ENCODE data around the gene ZDHHC11.
"Not testable (repeated sequence)": the region's sequence is repeated elsewhere in the genome, so short reads cannot be mapped to it uniquely, and the experiment has no call there.

Gene ZDHHC11

DNA sequence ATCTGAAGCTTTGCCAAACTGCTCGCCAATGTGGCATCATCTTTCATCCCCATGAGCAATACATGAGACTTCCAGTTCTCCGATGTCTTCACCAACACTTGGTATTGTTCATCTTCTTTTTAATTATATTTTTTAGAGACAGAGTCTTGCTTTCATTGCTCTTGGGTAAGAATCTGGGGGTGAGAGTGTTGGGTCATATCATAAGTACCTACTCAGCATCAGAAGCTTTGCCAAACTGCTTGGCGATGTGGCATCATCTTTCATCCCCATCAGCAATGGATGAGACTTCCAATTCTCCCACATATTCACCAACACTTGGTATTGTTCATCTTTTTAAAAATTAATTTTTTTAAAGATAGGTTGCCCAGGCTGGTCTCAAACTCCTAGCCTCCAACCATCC, 35.3 kb downstream of the ZDHHC11 start:
- in situ Hi-C loops (cut with MboI; ENCODE audit: low sequenced_read_pairs) = no loop called here

DNA sequence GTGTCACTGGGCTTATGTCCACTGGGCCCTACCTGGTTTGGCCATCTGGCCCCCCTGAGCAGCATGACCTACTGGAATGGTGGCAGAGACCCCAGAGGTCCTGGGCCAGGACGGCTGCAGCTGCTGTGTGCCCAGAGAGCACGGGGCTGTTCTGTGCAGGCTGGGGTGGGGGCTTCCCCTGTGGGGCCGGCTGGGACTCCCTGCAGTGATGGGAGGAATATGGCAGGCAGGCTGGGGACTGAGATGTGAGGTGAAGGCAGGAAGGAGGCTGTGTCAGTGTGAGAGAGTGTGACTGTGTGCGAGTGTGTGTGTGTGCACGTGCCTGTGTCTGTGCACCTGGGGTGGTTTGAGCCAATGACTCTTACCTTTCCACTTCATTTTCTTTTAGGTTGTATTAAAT, 37.2 kb downstream of the ZDHHC11 start:
- in situ Hi-C loops (cut with MboI; ENCODE audit: low sequenced_read_pairs) = not testable (repeated sequence)

DNA sequence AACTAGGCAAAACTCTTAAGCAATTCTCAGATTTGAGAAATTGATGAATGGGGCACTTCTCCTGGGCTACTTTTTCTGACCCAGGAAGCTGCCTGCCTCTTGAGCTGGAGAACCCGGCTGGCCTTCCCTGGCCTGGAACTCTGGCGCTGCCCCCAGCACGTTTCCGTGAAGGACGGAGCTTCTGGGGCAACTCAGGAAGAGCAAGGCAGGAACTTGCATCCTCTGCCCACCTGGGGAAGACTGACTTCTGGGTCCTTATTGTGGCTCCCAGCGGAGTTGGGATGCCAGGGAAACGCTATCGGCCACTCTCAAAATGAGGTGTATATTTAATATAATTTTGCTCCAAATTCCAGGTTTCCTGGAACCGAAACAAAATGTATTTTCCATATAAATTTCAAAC, 39.4 kb downstream of the ZDHHC11 start:
- in situ Hi-C loops (cut with MboI; ENCODE audit: low sequenced_read_pairs) = not testable (repeated sequence)

DNA sequence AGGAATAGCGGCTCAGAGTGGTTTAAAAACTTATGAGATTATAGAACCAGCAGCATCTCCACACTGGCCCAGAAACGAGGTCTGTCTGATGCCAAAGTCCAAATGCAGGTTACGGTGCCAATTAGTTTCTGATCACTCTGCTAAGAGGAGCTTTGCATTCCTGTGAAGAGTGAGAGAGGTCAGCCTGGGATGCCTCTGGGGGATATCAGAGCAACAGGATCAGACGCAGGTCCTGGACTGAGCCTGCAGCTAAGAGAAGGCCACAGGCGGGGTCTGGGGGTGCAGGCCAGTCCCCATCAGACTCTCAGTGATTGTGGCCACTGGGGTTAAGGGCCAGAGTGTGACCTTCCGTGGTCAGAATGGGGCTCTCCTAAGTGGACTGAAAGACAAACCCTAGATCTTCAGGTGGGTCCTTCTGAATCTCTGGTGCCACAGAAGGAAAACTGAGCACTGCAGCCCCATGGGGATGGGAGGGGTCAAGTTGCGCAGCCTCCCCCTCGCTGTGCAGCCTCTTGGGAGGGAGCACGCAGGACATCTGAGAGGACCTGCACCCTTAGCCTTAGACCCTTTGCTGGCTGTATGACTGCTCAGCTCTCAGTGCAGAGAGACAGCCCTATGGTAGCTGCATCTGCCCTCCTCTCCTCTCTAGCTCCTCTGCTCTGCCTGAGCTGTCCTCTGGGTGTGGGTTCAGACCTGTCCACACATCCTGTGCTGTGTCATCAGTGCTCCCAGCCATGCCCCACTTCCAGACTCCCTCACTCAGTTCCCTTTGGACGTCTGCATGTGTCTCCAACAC, 42.9 kb downstream of the ZDHHC11 start:
- in situ Hi-C loops (cut with MboI; ENCODE audit: low sequenced_read_pairs) = not testable (repeated sequence)

DNA sequence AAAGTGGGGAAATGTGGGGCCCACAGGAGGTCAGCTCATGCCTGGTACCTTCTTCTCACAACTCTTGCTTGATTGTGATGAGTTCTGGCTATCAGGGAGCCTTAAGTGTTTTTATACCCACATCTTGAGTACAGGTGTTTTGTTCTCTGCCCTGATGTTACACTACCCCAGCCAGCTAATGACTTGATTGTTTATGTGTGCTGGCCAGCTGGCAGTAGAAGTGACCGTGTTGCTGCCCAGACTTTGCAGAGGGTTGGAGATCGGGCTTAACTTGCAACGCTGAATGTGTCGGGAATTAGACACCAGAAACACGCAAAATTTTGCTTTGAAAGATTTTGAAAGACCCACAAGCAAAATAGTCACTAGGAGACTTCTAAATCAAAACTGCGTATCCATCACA, 49.3 kb downstream of the ZDHHC11 start:
- in situ Hi-C loops (cut with MboI; ENCODE audit: low sequenced_read_pairs) = no loop called here

DNA sequence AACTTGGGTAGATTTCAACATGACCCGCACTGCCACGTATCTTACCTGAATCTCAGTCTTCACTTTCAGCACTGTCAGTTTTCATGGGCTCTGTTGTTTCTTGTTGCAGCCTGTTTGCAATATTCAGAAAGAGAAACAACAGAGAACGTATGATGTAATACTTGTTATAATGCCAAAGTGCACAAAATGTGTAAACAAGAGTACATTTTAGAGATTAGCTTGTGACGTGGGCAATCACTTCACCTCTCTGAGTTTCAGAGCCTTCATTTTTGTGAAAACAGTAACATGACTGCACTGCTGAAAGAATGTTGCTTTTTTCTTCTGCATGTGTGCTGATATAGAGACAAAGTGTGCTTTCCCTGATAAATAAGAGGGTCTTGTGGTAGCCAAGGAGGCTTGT, 49.7 kb downstream of the ZDHHC11 start:
- in situ Hi-C loops (cut with MboI; ENCODE audit: low sequenced_read_pairs) = not testable (repeated sequence)

DNA sequence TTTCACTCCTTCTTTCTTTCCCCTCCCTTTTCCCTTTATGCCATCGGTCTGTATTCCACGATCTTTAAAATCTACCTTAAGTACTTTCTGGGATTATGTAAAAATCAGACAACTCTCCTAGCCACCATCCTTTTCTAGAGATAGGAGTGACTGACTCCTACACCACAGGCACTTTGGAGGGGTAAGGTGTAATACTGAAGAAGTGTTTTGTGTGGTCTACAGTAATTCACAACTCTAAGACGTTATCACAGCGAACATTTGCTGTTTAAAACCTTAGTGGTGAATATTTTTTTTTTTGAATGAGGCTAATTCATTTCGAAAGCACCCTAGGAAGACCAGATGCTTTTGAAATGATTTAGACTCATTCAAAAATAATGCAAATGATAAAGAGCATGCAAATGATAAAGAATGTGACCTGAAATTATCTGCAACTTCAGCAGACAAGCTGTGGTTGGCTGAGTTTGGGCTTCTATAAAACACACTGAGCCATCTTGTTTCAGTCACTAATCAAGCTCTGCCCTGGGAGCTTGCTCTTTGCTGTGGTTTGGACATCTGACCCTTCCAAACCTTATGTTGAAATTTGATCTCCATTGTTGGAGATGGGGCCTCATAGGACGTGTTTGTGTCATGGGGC, 52.2 kb downstream of the ZDHHC11 start:
- in situ Hi-C loops (cut with MboI; ENCODE audit: low sequenced_read_pairs) = not testable (repeated sequence)

DNA sequence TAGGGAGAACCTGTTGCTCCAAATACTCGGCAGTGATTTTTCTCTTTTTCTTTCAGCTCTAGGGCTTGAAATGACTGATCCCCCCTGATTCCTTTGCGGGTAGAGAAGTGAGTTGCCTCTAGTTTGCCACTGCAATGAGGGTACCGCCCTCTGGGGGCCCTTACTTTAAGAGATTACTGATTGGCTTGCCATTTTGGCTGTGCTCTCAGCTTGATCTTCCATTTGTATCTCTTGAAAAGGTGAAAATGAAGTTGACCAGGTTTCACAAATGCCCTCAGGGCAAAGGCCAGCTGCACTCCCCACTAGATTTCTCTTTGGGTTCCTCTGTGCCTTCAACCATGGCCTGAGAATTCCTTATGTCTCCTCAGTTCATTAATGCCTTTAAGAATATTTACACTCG, 52.8 kb downstream of the ZDHHC11 start:
- in situ Hi-C loops (cut with MboI; ENCODE audit: low sequenced_read_pairs) = not testable (repeated sequence)

DNA sequence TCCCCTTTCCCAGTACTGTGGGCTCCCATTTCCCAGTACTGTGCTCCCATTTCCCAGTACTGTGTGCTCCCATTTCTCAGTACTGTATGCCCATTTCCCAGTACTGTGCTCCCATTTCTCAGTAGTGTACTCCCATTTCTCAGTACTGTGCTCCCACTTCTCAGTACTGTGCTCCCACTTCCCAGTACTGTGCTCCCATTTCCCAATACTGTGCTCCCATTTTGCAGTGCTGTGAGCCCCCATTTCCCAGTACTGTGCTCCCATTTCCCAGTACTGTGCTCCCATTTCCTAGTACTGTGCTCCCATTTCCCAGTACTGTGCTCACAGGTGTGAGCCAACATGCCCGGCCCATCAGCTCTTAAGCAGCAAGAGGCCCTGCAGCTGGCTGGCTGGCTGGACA, 54.9 kb downstream of the ZDHHC11 start:
- in situ Hi-C loops (cut with MboI; ENCODE audit: low sequenced_read_pairs) = not testable (repeated sequence)

DNA sequence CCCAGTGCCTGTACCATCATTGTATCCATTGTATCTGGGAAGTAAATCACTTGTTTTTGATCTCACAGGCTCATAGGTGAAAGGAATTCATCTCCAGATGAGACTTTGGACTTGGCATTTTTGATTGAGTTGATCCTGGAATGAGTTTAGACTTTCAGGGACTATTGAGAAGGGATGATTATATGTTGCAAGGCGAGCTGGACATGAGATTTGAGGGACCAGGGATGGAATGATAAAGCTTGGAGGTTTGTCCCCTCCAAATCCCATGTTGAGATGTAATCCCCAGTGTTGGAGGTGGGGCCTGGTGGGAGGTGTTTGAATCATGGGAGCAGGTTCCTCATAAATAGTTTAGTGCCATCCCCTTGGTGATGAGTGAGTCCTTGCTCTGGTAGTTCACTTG, 55.8 kb downstream of the ZDHHC11 start:
- in situ Hi-C loops (cut with MboI; ENCODE audit: low sequenced_read_pairs) = not testable (repeated sequence)

DNA sequence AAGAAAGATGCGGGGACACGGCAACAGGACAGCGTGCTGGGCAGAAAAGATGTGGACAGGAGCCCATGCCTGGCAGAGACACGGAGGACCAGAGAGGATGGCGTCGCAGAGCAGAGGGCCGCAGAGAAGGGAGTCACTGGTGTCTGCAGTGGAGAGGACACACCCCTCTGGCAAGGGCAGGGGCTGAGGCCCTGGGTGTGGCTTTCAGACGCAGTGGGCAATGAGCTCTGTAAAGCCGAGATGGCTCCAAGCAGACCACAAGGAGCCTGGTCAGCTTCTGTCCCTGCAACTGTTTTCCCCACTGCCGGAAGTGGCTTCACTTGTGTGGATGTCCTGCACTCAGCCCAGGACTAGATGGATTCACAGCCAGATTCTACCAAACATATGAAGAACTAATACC, 62.1 kb downstream of the ZDHHC11 start:
- in situ Hi-C loops (cut with MboI; ENCODE audit: low sequenced_read_pairs) = not testable (repeated sequence)

DNA sequence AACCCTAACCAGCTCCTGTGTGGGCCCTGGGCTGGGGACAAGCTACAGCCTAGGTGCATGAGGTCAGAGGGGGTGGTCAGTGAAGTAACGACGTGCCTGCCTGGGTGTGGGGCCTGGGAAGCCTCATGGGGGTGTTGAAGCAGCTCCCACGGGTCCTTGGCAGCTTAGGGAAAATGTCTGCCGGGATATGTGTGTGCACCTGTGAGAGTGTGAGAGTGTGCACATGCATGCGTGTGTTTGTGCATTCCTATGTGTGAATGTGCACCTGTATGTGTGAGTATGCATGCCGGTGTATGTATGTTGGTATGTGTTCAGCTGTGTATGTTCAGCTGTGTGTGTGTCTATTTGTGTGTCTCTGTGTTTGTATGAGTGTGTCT, 62.9 kb downstream of the ZDHHC11 start:
- in situ Hi-C loops (cut with MboI; ENCODE audit: low sequenced_read_pairs) = not testable (repeated sequence)

DNA sequence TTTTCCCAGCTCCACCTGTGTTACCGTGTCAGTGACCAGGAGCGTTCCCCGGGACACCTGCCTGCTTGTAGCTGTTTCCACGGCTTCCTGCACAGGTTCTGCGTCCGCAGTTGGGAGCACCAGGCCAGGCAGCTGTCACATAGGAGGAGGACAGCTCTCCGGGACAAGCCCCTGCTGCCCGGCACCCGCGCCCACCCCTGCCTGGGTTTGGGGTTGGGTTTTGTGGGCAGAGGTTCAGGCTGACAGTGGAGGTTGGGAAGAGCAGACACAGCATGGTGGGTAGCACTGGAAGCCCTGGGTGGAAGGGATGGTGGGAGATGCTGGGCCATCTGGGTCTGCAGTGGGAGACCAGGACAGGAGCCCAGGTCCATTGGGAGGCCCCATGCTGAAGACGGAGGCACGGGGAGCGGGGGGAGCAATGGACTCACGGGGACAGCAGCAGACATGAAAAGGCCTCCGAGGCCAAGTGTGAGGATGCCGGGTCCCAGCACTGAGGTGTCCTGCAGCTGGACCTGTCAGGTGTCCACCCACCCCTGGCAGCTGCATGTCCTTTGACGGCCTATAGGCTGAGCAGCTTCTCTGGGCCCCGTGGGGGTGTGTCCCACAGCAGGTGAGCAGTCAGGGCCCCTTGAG, 63.4 kb downstream of the ZDHHC11 start:
- in situ Hi-C loops (cut with MboI; ENCODE audit: low sequenced_read_pairs) = not testable (repeated sequence)

DNA sequence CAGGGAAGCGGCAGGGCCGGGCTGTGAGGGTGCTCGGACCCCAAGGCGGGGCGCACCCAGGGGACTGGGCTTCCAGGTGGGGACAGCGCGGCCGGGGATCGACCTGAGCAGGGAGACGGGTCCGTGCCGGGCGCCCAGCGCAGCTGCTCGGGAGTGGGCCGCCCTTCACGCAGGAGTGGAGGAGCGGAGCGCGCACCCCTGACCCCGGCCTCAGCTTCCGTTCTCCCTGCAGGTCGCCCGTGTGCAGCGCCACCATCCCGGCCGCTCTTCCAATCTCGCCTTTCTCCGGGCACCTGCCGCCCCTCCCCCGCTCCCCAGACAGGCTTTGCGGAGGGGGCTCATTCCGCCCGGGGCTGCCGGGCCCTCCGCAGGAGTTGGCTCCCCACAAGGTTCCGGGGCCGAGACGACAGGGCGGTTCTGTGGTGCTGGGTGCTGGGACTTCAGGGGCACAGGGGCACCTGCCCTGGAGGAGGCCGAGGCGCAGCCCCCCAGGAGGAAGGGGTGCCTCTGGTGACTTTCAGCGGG, 65.5 kb downstream of the ZDHHC11 start:
- in situ Hi-C loops (cut with MboI; ENCODE audit: low sequenced_read_pairs) = not testable (repeated sequence)

DNA sequence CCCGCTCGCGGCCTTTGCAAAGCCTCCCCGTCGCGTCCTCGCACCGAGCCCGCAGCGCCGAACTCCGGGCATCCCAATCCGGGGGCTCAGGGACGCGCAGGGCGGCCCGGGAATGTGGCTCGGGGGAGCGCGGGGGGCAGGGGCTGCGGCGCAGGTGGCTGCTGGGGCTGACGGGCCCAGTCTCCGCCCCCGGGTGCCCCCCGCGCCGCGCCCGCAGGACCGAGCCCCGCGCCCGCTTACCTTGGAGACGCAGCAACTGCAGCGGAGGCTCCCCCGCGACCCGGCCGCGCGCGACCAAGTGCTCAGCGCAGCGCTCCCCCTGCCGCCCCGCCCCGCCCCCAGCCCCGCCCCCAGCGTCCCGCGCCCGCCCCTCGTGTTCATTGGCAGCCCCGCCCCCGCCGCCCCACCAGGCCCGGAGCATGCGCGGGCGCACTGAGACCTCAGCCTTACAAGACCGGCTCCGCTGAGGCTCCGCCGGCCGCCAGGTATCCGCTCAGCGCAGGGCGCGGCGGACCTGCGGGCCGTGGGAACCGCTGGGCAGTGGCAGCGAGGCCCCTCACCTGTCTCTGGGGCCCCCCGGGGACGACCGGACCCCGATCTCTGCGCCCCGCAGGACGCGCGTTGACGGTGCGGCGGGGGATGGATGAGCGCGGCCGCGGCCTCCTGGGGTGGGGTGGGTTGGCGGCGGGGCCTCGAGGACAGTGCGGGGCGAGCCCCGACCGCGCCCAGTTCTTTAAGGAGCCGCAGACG, 66.2 kb downstream of the ZDHHC11 start, which contains the start of gene ZDHHC11B:
Gene ZDHHC11B, minus strand, starts transcription at position 302 of the 750 bp plus-strand sequence. CDS start 17,810 bp downstream, outside the sequence.
- in situ Hi-C loops (cut with MboI; ENCODE audit: low sequenced_read_pairs) = not testable (repeated sequence)

DNA sequence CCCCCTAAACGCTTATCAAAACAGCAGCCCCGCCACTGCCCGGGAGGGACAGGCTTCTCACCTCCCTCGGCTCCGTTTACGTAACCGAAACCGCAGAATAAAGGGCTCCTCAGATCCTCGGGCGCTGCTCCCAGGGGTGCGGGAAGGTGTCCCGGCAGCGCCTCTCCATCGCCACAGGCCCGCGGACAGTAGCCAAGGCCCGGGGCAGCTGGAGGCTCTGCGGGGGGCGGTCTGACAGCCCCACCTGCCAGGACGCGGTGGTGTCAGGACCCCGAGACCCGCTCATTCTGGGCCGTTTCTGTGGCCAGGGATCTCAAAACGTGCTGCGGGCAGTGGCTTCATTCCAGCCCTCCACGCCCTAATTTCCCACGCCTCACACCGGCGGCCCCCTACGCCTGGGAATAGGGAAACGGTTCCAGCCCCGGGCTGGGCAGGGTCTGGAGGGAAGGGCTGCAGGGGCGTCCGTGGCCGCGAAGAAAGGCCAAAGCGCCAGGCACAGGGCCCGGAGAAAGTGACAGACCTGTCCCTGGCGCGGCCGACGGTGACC, 66.8 kb downstream of the ZDHHC11 start:
- in situ Hi-C loops (cut with MboI; ENCODE audit: low sequenced_read_pairs) = not testable (repeated sequence)

DNA sequence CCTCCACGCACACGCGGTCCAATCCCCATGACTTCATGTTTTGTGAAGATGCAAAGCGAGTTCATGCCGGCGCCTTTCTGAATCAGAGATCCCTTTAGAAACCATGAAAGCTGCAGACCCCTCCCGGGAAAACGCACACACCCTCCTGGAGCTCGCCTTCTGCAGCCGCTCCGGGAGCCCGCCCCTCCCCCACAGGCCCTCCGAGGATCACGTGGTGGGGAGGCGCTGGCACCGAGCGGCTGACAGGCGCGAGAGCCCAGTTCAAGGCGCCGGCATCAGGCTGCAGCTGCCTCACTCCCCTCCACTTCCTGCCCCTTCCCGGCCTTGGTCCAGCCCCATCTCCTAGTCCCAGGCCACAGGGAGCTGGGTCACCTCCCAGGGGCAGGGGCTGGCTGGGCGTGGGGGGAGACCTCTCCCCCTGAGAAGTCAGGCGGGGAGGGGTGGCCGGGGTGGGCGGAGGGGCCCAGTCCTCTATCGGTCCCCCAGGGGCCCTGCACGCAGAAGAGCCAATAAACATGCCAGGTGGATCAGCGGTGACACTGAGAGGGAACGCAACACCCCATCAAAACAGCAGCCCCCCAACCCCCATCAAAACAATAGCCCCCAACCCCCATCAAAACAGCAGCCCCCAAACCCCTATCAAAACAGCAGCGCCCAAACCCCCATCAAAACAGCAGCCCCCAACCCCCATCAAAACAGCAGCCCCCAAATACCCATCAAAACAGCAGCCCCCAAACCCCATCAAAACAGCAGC, 67.6 kb downstream of the ZDHHC11 start:
- in situ Hi-C loops (cut with MboI; ENCODE audit: low sequenced_read_pairs) = not testable (repeated sequence)

DNA sequence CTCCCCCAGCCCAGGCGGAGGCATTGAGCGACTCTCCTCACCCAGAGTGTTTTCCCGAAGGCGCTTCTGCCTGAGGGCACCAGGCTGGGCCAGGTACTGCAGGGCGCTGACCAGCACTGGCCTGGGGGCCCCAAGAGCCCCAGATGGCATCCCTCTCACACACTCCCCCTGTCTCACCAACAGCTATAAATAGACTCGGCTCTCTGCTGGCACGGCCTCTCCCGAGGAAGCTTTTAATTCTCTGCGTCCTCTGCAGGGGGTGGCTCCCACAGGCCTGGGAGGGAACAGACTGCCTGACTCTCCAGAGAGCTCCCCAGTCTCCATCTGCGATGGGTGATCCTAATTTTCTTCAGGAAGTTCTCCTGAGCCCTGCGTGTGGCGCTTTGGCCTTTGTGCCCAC, 68.4 kb downstream of the ZDHHC11 start:
- in situ Hi-C loops (cut with MboI; ENCODE audit: low sequenced_read_pairs) = not testable (repeated sequence)

DNA sequence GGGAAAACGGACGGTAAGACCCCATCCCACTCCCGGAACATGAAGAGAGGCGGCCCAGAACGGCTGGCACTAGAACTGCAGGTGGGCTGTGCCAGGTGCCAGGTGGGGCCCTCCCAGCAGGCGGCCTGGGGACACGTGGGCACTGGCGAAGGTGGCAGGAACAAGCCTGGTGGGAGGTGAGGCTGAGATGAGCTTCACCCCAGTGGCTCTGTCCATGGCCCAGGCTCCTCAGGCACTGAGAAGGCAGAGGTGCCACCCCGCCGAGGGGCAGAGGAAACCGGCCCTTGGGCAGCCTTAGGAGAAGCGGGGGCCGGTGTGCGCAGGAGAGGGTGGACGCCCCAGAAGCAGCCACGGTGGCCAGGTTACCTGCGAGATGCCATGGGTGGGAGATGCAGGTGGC, 70.2 kb downstream of the ZDHHC11 start:
- in situ Hi-C loops (cut with MboI; ENCODE audit: low sequenced_read_pairs) = not testable (repeated sequence)

DNA sequence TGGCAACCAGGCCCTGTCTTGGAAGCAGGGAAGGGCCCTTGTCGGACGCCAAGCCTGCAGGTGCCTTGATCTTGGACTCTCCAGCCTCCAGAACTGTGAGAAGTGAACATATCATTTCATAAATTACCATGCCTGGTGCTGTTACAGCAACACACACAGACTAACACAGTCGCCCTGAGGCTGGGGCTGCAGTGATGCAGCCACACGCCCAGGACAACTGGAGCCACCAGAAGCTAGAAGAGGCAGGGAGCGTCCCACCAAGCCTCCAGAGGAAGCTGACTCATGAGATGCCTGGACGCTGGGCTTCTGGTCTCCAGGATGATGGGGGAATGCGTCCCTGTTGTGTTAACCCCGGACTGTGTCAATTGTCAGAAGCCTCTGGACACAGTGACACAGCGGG, 71.8 kb downstream of the ZDHHC11 start:
- in situ Hi-C loops (cut with MboI; ENCODE audit: low sequenced_read_pairs) = not testable (repeated sequence)

Measured in hTERT RPE-1 (cell line).